Stimulated activated CD8-positive, alpha-beta memory T cell treated with anti-CD3 and anti-CD28 coated beads, Interleukin-15, amount 100 ng/mL, for 24 hours (primary cell): ENCODE results near the gene HSD17B1.
"Not testable (repeated sequence)": the region's sequence is repeated elsewhere in the genome, so short reads cannot be mapped to it uniquely, and the experiment has no call there.

Source experiments
- DNase-seq: peaks from one replicate; pipeline ENCODE4 v3.0.0-alpha.2; 2020; ENCODE audit warnings: low read depth

The HSD17B1 gene

DNA sequence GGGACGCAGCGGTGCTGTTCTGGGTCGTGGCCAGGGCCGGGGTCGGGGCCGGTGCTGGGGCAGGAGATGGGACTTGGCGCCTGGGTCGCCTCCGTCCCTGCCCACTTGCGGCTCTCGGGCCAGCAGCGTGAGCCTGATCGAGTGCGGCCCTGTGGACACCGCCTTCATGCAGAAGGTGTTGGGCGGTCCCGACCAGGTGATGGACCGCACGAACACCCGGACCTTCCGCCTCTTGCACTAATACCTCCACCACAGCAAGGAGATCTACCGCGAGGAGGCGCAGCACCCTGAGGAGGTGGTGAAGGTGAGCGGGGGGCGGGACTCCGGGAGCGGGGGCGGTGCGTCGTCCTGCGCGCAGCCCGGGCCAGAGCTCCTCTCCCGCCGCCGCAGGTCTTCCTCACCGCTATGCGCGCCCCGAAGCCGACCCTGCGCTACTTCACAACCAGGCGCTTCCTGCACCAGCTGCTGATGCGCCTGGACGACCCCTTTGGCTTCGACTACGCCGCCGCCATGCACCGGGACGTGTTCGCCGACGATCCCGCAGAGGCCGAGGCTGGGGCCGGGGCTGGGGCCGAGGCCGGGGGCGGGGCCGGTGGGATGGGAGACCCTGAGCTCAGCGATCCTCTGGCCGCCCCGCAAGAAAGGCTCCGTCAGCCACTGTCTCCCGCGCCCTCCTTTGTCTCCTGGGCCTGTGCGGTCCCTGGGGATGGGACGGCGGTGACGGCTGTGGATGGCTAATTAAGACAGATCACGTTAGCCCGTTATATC is 4.5 kb upstream of the HSD17B1 start:
- peak; percentile 41 for DNase-seq

DNA sequence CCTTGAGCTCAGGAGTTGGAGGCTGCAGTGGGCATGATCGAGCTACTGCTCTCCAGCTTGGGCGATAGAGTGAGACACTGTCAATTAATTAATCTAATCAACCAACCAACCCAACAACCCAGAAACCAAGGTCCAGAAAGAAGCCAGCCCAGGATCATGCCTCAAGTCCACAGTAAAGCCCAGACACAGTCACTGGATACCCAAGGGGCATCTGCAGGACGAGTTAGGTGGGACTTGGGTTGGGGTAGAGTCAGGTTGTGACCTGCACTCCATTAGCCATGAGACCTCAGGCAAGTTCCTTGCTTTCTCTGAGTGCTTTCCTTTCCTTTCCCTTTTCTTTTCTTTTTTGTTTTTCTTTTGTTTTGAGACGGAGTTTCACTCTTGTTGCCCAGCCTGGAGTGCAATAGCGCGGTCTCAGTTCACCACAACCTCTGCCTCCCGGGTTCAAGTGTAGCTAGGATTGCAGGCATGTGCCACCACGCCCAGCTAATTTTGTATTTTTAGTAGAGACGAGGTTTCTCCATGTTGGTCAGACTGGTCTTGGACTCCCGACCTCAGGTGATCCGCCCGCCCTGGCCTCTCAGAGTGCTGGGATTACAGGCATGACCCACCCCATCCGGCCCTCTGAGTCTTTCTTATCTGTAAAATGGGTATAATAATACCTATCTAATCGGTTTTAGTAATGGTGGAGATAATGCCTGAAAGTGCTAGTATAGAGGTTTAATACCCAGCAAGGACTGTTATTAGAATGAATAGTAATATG is 3.5 kb upstream of the HSD17B1 start:
- no peak for DNase-seq

GRCh38 chr17:42553161-42553818 is 567 bp downstream of the HSD17B1 start:
- no peak for DNase-seq

DNA sequence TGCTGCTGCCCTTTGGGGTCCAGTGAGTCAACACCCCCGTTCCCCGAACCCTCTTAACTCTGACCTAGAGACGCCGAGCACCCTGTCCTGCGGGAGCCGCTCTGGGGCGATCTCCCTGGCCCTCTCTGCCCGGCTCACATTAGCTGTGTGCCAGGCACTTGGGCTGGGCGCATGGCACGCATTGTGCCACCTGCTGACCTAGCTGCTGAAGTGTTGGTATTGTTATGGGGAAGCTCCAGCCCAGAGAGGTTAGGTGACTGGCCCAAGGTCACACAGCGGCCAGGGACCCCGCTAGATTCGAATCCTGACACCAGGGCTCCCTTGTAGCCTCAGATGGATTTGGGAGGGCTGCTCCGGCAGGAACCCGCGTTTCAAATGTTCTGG is 1.1 kb downstream of the HSD17B1 start:
- DNase-seq = no peak

DNA sequence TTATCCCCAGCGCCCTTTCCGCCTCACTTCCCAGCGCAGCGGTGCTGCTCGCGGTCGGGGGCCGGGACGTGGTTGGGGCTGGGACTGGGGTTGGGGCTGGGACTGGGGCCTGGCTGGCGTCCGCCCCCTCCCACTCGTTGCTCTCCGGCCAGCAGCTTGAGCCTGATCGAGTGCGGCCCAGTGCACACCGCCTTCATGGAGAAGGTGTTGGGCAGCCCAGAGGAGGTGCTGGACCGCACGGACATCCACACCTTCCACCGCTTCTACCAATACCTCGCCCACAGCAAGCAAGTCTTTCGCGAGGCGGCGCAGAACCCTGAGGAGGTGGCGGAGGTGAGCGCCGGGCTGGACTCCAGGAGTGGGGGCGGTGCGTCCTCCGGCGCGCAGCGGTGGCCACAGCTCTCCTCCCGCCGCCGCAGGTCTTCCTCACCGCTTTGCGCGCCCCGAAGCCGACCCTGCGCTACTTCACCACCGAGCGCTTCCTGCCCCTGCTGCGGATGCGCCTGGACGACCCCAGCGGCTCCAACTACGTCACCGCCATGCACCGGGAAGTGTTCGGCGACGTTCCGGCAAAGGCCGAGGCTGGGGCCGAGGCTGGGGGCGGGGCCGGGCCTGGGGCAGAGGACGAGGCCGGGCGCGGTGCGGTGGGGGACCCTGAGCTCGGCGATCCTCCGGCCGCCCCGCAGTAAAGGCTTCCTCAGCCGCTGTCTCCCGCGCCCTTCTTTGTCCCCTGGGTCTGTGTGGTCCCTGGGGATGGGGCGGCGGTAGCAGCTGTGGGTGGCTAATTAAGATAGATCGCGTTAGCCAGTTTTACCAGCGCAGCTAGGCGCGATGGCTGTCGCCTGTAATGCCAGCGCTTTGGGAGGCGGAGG is 1.8 kb downstream of the HSD17B1 start:
- peak; percentile 55 for DNase-seq

- no peak for DNase-seq
These were observed 2.4 kb downstream of the HSD17B1 start for GRCh38 chr17:42555122-42555622.

- DNase-seq = not testable (repeated sequence)
These were observed 3.4 kb downstream of the HSD17B1 start for GRCh38 chr17:42555961-42556617.

GRCh38 chr17:42559075-42559474 is 6.4 kb downstream of the HSD17B1 start:
- no peak for DNase-seq

DNA sequence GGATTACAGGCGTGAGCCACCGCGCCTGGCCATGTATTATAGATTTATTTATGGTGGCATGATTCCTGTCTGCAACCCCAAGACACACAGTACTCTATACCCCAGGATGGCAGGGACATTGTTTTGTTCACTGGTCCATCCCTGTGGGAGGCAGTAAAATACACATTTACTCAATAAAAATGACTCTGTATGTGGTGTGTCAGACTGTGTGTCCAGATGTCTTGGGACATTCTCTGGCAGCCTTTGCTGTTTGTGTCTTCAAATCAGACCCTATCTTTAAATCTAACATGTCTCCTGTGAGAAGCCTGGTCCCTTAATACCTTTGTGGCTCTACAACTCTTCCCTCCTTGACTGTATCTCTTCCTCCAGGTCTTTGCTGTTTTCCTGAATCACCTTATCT is 7.5 kb downstream of the HSD17B1 start:
- DNase-seq = no peak

DNA sequence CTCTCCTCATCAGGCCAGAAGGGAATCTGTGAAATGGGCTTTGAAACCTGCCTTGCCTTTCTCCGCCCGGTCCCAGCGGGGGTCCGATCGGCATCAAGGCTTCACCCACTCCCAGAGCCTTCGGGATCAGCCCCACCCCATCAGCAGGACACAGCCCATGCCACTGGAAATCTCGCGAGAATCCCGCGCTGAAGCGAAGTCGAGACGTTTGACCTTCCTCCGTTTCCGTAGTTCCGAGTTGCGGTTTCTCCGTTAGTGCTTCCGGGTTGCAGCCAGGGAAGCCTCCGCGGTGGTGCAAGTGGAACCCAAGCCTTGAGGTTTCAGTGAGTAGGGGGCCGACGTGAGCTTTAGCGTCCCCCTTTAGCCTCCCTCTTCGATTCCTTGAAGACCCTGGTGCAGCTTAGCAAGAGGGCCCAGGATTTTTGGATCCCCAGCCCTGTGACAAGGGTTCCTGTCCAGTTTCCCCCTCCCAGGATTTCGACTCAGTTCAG is 9.2 kb downstream of the HSD17B1 start, which contains the start of gene COASY:
TSS of gene COASY (plus strand) at position 252 of the 491 bp plus-strand sequence. CDS start 475 bp downstream, outside the sequence.
- peak; percentile 80 for DNase-seq

- no peak for DNase-seq
These were observed 9.8 kb downstream of the HSD17B1 start for GRCh38 chr17:42562388-42563142.

GRCh38 chr17:42563143-42563509 is 10.4 kb downstream of the HSD17B1 start:
- DNase-seq = no peak

DNA sequence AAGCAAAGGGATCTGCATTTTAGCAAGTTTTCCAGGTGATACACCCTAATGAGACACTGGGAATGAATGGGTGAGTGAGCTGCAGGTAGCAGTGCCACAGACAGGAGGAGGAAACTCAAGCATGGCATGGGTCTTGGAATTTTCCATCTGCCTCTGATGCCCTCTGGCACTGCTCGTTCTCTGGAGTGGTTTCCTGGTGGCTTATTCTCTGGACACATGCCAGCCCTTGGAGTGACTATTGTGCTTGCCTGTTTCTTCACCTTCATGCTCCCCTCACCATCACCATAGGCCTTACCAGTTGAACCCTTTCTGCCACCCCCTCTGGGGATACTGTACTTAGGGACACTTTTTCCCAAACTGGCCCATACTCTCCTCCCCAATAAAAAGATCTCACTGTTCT is 10.8 kb downstream of the HSD17B1 start:
- DNase-seq = no peak

DNA sequence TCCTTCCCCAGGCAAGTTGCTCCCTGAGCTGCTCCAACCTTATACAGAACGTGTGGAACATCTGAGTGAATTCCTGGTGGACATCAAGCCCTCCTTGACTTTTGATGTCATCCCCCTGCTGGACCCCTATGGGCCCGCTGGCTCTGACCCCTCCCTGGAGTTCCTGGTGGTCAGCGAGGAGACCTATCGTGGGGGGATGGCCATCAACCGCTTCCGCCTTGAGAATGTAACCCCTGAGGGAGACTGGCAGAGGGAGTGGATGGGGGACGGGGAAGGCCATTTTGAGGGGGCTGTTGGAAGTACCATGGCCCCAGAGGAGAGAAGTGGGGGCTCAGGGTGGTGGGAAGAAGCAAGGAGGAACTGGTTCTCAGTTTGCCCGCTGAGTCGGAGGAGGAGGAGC is 11.2 kb downstream of the HSD17B1 start:
- no peak for DNase-seq

GRCh38 chr17:42564815-42565522 is 12.2 kb downstream of the HSD17B1 start:
- DNase-seq = no peak

GRCh38 chr17:42565523-42566214 is 12.9 kb downstream of the HSD17B1 start:
- no peak for DNase-seq

- no peak for DNase-seq
These were observed 13.6 kb downstream of the HSD17B1 start for GRCh38 chr17:42566215-42566882.

DNA sequence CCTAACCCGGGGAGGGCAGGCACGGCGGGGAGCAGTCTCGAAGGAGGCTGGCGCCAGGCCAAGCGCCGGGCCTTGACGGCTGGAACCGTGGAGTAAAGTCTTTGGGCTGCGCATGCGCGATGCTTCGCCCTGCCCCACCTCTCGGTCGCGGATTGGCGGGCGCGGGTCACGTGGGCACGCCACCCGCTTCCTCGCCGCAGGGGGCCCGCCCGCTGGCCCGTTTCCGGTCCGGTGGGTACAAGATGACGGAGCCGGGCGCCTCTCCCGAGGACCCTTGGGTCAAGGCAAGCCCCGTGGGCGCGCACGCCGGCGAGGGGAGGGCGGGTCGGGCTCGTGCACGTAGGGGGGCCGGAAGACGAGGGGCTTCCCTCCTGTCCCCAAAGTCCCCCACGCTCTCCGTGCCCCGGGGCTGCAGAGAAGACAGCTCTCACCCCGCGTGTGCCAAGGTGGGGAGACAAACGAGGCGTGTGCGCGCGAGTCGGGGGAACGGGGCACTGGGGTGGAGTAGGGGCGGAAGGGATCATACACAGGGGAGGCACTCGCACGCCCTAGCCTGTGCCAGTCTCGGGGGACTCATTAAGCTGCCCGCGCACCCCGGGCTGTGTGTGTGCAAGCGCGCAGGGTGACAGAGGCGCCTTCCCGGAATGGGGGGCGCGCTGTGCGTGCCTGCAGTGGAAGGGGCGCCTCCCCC is 14.3 kb downstream of the HSD17B1 start, which contains the start of gene MLX:
TSS of gene MLX (plus strand) at position 218 of the 691 bp plus-strand sequence. CDS start at position 243, 25 bp downstream.
- peak; percentile 83 for DNase-seq
